Astrocyte (in vitro differentiated cells and primary cell): Measurements from ENCODE around the gene TEX51. TPM values are rescaled to one million over a fixed set of nuclear protein-coding genes. Genes with fewer than 3 reads are reported as not detected.

ENCODE experiments used
- DNase-seq: peaks from one replicate; pipeline ENCODE4 v3.0.0-alpha.2; 2010; ENCODE audit warnings: low read depth
- FAIRE-seq: peaks from 2 replicates; lab custom pipeline; 2011; peaks lifted over from hg19 to GRCh38; lab: Jason Lieb, UNC
- H2AFZ ChIP-seq: 2 replicates; pipeline ENCODE4 v1.6.0; 2012; ENCODE audit warnings: low read depth, low read length, inconsistent platforms
- H3K27ac ChIP-seq: 2 replicates; pipeline ENCODE4 v1.5.1; 2011; ENCODE audit warnings: low read depth, low read length, inconsistent platforms
- H3K27me3 ChIP-seq: 2 replicates; pipeline ENCODE4 v1.6.0; 2011; ENCODE audit warnings: low read length, inconsistent platforms; ENCODE audit not compliant: insufficient read depth
- H3K36me3 ChIP-seq: 2 replicates; pipeline ENCODE4 v1.5.1; 2011; ENCODE audit warnings: low read length, inconsistent platforms; ENCODE audit not compliant: insufficient read depth
- H3K4me1 ChIP-seq: 2 replicates; pipeline ENCODE4 v1.5.1; 2011; ENCODE audit warnings: low read length, inconsistent platforms; ENCODE audit not compliant: insufficient read depth
- H3K4me2 ChIP-seq: 2 replicates; pipeline ENCODE4 v1.6.0; 2012; ENCODE audit warnings: low read length, inconsistent platforms
- H3K4me3 ChIP-seq: 2 replicates; pipeline ENCODE4 v1.5.1; 2011; ENCODE audit warnings: low read depth, mild to moderate bottlenecking, low read length, inconsistent platforms; ENCODE audit not compliant: insufficient read depth
- H3K79me2 ChIP-seq: 2 replicates; pipeline ENCODE4 v1.6.0; 2012; ENCODE audit warnings: mild to moderate bottlenecking, low read length, inconsistent platforms; ENCODE audit not compliant: insufficient read depth
- H3K9ac ChIP-seq: 2 replicates; pipeline ENCODE4 v1.6.0; 2012; ENCODE audit warnings: mild to moderate bottlenecking, low read length, inconsistent platforms
- H3K9me3 ChIP-seq: 2 replicates; pipeline ENCODE4 v1.5.1; 2012; ENCODE audit warnings: low read depth, mild to moderate bottlenecking, low read length, inconsistent platforms; ENCODE audit not compliant: insufficient read depth
- H4K20me1 ChIP-seq: 2 replicates; pipeline ENCODE4 v1.6.0; 2012; ENCODE audit warnings: low read length, inconsistent platforms; ENCODE audit not compliant: insufficient read depth
- H3K27ac Mint-ChIP-seq: one replicate; pipeline ENCODE4 v1.8.0; 2021; ENCODE audit warnings: mild to moderate bottlenecking, mixed read lengths; ENCODE audit not compliant: unreplicated experiment
- H3K27me3 Mint-ChIP-seq: one replicate; pipeline ENCODE4 v1.8.0; 2021; ENCODE audit warnings: low read depth, mixed read lengths; ENCODE audit not compliant: unreplicated experiment
- H3K36me3 Mint-ChIP-seq: one replicate; pipeline ENCODE4 v1.8.0; 2021; ENCODE audit warnings: low read depth, mixed read lengths; ENCODE audit not compliant: unreplicated experiment
- H3K4me1 Mint-ChIP-seq: one replicate; pipeline ENCODE4 v1.8.0; 2021; ENCODE audit warnings: low read depth, mixed read lengths; ENCODE audit not compliant: unreplicated experiment
- H3K4me3 Mint-ChIP-seq: one replicate; pipeline ENCODE4 v1.8.0; 2021; ENCODE audit warnings: mild to moderate bottlenecking, moderate library complexity, mixed read lengths; ENCODE audit not compliant: unreplicated experiment
- H3K9me3 Mint-ChIP-seq: one replicate; pipeline ENCODE4 v1.8.0; 2021; ENCODE audit warnings: mild to moderate bottlenecking, mixed read lengths; ENCODE audit not compliant: unreplicated experiment
- CTCF ChIP-seq: IDR thresholded peaks from 2 replicates; pipeline ENCODE4 v1.5.1; 2011; ENCODE audit warnings: low read depth, mild to moderate bottlenecking, inconsistent platforms, low read length, moderate library complexity; ENCODE audit not compliant: insufficient read depth
- EZH2 ChIP-seq: IDR thresholded peaks from 2 replicates; pipeline ENCODE4 v1.6.1; 2012; ENCODE audit warnings: mild to moderate bottlenecking, low read length, inconsistent platforms; ENCODE audit not compliant: insufficient read depth
- total RNA-seq: library from RNA; stranded (reverse); gene quantifications from 2 replicates; pipeline ENCODE4 v1.2.1, GENCODE V29; 2021

The TEX51 gene
- total RNA-seq, 1 donor from 2014 or later, result not detected

DNA sequence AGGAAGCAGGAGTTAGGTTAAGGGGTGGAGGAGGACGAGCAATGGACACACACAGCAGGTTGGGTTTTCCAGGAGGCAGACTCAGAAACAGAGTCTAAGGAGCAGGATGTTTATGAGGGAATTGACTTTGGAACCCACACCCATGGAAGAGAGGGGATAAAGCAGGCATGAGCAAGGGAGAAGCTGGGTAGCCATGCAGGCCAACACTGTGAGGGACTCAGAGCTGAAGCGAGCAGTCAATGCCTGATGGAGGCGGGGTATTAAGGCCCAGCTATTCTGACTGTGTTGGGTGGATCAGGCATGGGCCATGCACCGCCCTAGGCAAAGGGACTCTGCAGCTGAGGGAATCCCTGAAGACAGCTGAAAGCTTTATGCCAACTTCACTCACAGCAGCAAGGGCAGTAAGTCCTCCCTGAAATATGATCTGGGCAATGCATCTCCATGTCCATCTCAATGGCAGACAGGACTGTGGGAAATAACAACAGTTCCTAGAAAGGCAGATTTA is 37.6 kb downstream of the TEX51 start:
- peaks cover 29% of the 10 kb centered on the region for H3K27me3 Mint-ChIP-seq
- FAIRE-seq, result no peak
- TF ChIP-seq CTCF (no peak), EZH2 (no peak)

DNA sequence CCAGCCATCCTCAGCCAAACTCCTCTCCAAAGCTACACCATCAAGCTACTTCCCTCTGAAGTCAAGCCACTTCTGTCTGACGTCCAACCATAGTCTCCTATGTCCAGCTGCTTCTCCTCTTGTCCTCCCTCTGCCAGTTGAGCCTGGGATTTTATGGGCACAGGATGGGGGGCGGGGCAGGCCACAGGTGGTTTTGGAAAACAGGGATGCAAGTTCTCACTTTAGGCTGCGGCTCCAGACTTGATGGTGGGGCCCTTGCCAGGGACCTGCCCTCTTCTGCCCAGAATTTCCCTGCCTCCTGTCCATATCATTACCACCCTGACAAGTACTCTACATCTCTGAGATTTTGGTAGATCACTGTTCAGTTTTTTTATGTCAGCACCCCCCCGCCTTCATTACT is 41.6 kb downstream of the TEX51 start:
- Histone ChIP-seq H3K4me3 (no peak overlapping the region), H2AFZ (no peak overlapping the region), H4K20me1 (no peaks in the 10 kb centered on the region), H3K4me2 (no peak overlapping the region), H3K27ac (no peak overlapping the region), H3K36me3 (no peaks in the 10 kb centered on the region), H3K9ac (no peak overlapping the region), H3K9me3 (peaks cover 8% of the 10 kb centered on the region), H3K27me3 (no peaks in the 10 kb centered on the region), H3K4me1 (no peaks in the 10 kb centered on the region), H3K79me2 (no peaks in the 10 kb centered on the region)
- H3K27me3 Mint-ChIP-seq, result peaks cover 31% of the 10 kb centered on the region
- TF ChIP-seq CTCF (no peak), EZH2 (no peak)
- peaks cover 5% of the 10 kb centered on the region for H3K4me1 Mint-ChIP-seq
- H3K36me3 Mint-ChIP-seq, result peaks cover 5% of the 10 kb centered on the region
- no peak overlapping the region for H3K4me3 Mint-ChIP-seq
- H3K9me3 Mint-ChIP-seq, result peaks cover 17% of the 10 kb centered on the region
- FAIRE-seq, result no peak
- DNase-seq, result no peak
- no peak overlapping the region for H3K27ac Mint-ChIP-seq

More for the DNA sequence above, 37.6 kb downstream of the TEX51 start:
- no peaks in the 10 kb centered on the region for H3K27me3 ChIP-seq
- no peaks in the 10 kb centered on the region for H3K9me3 ChIP-seq
- H4K20me1 ChIP-seq, result no peaks in the 10 kb centered on the region
- no peak overlapping the region for H2AFZ ChIP-seq
- H3K9ac ChIP-seq, result no peak overlapping the region
- no peaks in the 10 kb centered on the region for H3K4me1 ChIP-seq
- H3K4me3 ChIP-seq, result no peak overlapping the region
- no peaks in the 10 kb centered on the region for H3K79me2 ChIP-seq
- H3K4me3 Mint-ChIP-seq, result no peak overlapping the region
- H3K27ac Mint-ChIP-seq, result no peak overlapping the region
- DNase-seq, result no peak
- no peaks in the 10 kb centered on the region for H3K36me3 Mint-ChIP-seq
- H3K9me3 Mint-ChIP-seq, result peaks cover 5% of the 10 kb centered on the region
- H3K27ac ChIP-seq, result no peak overlapping the region
- H3K4me1 Mint-ChIP-seq, result peaks cover 3% of the 10 kb centered on the region
- H3K4me2 ChIP-seq, result no peak overlapping the region
- no peaks in the 10 kb centered on the region for H3K36me3 ChIP-seq

DNA sequence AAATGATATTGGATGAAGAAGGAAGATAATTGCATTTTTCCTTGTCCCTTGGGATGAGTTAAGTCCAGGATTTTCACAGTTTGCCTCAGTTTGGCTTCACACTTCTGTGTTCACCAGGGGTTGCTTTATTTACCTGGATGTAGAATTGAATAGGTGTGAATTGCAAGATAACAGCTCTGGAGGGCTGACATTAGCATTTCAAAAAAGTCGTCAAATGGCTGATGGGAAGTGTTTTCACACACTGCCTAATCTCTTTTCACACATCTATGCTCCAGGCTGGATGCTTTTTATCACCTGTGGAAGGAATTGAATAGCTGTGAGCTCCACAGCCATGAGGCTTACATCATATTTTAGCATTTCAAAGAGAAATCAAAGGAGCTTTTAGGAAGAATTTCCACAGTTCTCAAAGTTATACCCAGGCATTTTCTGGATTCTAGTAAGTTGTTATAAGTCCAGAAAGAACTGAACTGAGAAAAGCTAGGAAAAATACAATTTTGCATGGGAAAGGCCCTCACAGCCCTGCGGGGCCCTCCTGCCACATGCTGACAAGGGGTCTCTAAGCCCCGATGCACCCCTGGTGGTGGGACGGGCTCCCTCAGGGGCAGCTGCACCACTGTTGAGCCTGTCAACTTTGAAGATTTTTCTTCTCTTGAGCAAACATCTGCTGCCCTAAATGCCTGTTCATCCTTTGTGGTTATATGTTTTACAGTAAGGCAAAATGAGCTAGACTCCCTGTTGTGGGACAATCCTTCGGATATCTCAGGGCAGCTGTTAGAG is 43.9 kb downstream of the TEX51 start:
- no peaks in the 10 kb centered on the region for H4K20me1 ChIP-seq
- Mint-ChIP-seq H3K36me3 (peaks cover 5% of the 10 kb centered on the region), H3K27ac (no peak overlapping the region), H3K4me1 (peaks cover 3% of the 10 kb centered on the region), H3K4me3 (no peak overlapping the region), H3K9me3 (peaks cover 17% of the 10 kb centered on the region), H3K27me3 (peaks cover 26% of the 10 kb centered on the region)
- no peak for DNase-seq
- no peaks in the 10 kb centered on the region for H3K36me3 ChIP-seq
- no peak for TF ChIP-seq EZH2
- no peak for TF ChIP-seq CTCF
- no peak overlapping the region for H3K4me3 ChIP-seq
- no peaks in the 10 kb centered on the region for H3K79me2 ChIP-seq
- H3K9ac ChIP-seq, result no peak overlapping the region
- peaks cover 8% of the 10 kb centered on the region for H3K9me3 ChIP-seq
- H3K27ac ChIP-seq, result no peak overlapping the region
- FAIRE-seq, result no peak
- H3K4me1 ChIP-seq, result no peaks in the 10 kb centered on the region
- H2AFZ ChIP-seq, result no peak overlapping the region
- no peaks in the 10 kb centered on the region for H3K27me3 ChIP-seq
- no peak overlapping the region for H3K4me2 ChIP-seq
